GM19025 (cell line): ENCODE measurements around the gene OGG1.
"Not testable (repeated sequence)": the region's sequence is repeated elsewhere in the genome, so short reads cannot be mapped to it uniquely, and the experiment has no call there.

ENCODE experiments used
- ATAC-seq: cut with Tn5 transposase; IDR thresholded peaks from one replicate; pipeline ENCODE4 v1.9.1; 2021; ENCODE audit warnings: mild to moderate bottlenecking, low read depth, moderate library complexity; ENCODE audit not compliant: unreplicated experiment

OGG1 gene

GRCh38 chr3:9760779-9761505, 11.2 kb downstream of the OGG1 start:
- no peak for ATAC-seq

DNA sequence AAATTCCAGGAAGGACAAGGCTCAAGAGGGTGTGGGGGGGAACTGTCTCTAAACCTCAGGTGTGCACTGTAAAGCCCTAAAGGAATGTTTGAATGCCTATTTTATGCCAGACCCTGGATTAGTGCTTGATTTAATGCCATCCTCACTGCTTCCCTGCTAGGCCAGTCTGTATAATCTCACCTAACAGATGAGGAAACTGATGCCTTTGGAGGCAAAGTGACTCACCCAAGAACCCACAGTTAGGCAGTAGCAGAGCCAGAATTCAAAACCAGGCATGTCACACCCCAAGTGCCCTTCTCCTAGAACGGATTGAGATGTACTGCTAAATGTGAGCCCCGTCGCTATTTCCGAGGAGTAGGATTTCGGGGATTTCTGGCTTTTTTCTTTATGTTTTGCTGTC, 12.2 kb downstream of the OGG1 start:
- no peak for ATAC-seq

- no peak for ATAC-seq
Measured at GRCh38 chr3:9762871-9763270, 13.1 kb downstream of the OGG1 start.

- no peak for ATAC-seq
Measured at GRCh38 chr3:9765865-9766264, 16.1 kb downstream of the OGG1 start.

- no peak for ATAC-seq
Measured at GRCh38 chr3:9767418-9767817, 17.7 kb downstream of the OGG1 start.

DNA sequence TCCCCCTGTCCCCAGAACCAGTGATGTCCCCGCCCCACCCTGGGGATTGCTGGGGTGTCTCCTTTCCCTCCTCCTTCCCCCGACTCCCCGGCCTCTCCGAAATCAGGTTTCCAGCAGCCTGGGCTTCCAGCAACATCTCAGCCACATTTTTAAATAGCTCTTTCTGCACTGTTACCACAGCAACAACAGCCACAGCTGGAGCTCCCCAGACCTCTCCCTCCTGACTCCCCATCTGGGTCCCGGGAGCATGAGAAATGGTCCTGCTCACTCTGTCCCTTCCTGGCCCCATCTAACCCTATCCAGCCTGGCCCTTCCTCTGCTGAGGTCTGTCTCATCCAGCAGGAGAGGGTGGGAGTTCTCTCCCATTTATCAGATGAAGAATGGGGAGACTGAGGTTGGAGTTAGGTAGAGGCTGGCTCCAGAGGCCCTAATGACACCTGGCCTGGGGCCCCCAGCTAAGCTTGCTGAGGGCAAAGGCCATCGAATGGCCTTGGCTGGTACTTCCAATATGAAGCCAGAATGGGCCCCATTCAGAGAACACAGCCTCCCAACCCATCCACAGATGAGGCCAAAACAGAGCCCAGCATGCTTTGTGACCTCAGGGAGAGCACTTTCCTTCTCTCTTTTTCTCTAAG, 18.5 kb downstream of the OGG1 start:
- ATAC-seq: no peak

DNA sequence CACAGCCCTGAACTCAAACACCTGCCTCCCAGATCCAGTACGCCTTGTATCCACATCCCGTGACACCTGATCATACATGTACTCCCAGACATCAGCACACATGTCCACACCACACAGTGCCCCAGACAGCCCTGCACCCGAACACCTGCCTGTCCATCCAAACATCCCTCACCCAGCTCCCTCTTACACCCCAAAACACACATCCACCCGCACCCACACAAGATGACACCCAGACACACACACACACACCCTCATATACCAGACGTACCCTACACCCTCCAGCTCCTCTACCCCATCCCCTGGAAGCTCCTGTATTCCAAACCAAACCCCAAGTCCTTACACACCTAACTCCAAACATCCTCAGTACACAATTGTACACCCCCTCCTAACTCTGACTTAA, 19.3 kb downstream of the OGG1 start:
- no peak for ATAC-seq

DNA sequence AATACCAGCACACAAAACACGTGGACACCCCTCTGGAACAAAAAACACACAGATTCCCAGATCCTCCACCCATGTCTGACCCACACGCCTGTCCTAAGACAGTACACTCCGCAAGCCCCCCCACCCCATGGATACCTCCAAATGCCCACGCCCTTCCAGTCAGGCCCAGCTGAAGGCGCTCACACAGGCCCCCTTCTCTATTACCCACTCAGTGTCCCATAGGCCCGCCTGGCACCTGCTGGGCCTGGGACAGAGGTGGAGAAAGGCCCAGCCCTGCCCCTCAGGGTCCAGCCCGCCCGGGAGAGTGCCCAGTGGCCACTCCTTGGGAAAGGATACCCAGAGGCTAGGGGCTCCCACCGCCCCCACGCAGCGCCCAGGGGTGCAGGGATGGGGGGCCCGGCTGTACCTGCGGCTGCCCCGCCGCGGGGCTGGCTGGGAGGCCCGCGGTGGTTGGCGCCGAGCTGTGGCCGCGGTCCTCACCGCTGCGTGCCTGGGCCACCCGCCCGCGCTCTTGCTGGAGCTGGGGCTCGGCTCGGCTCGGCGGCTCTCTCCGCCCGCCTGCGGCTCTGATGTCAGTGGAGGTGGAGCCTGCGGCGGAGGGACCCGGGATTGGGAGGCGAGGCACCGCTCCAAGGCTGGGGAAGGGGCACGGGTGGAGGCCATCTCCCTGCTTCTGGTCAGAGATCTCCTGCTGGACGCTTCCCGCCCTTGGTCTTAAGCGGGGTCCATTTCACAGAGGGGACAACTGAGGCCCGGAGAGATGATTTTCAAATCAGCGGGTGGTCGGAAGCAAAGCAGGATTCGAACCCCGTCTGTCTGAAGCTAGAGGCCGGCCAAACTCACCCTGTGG, 19.9 kb downstream of the OGG1 start, which contains the start of gene CAMK1:
Gene CAMK1 (minus strand): TSS at position 522 of the 850 bp plus-strand sequence. CDS start 2,198 bp downstream, outside the sequence.
- peak; percentile 73 for ATAC-seq

DNA sequence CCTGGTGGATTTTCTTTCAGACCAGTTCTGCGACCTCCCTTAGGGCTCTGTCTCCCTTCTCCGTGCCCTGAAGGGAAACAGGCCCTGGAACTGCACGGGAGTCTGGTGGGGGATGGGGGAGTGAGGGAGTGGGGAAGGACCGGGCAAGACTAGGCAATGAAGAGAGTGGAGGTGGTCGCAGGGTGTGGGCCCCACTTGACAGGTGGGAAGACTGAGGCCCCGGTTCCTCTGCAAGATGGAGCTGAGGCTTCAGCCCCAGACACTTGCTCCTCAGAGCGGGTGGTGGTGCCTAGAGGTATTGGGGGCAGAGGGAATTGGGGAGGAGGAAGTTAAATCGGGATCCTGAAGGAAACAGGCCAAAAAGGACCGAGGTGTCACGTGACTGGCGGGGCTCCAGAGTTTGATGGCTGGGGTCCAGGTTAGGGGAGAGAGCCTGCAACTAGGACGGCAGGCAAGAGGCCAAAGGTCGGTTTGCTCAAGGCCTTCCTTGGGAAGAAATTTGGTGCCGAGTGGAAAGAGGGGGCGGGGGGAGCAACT, 20.6 kb downstream of the OGG1 start:
- ATAC-seq: no peak

GRCh38 chr3:9771007-9771406, 21.3 kb downstream of the OGG1 start:
- not testable (repeated sequence) for ATAC-seq

- ATAC-seq: no peak
Measured at GRCh38 chr3:9776896-9777693, 27.3 kb downstream of the OGG1 start.

GRCh38 chr3:9777694-9778021, 27.9 kb downstream of the OGG1 start:
- no peak for ATAC-seq

- ATAC-seq: no peak
Measured at GRCh38 chr3:9778143-9779074, 28.7 kb downstream of the OGG1 start.

DNA sequence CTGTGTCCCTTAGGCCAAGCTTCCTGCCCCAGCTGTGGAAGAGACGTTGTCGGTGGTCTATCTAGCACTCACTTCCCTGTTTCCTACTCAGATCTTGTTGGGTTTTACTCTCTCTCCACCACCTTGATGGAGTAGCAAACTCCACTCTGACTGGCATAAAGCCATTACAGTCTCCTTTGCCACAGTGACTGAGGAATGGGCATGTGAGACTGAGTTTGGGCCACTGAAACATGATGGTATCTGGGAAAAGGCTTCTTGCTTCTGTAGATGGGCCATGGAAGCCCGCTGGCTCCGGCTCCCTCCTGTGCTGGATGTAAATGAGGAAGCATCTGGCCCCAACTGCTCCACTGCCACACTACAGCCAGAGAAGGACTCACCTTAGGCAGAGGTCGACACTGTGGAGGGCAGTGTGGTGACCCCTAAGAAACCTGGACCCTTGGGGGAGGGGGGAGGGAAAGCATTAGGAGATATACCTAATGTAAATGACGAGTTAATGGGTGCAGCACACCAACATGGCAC, 29.4 kb downstream of the OGG1 start:
- no peak for ATAC-seq

DNA sequence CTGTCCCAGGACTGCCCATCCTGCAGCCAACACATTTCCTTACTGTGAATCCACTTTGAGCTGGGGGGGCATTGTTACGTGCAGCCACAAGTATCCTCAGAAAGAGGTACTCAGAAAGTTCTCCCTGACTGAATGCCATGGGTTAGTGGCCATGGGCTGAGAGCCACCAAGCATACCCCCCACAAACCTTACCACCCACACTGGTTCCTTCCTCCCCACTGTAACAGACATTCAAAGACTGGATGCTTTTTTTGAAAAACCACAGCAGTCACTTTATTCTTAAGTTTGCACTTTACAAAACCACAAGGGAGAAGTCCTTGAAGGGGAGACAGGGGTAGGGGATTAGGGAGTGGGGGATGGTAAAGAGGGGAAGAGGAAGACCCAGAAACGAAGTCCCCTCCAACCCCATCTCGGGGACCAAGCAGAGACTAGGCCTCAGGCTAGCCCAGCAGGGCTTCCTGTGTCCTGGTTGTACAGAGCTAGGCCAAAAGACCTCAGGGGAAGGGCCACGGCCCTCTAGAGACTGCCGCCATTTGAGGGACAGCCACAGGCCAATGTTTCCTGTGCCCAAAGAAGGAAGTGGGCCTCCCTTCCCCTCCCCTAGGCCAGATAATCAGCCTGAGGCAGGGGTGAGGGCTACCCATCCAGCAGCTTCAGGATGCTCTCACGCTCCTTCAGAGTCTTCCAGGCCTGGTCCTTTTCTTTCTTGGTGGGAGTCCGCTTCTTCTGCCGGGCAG, 30.1 kb downstream of the OGG1 start:
- peak; percentile 58 for ATAC-seq

GRCh38 chr3:9780458-9780812, 30.7 kb downstream of the OGG1 start:
- no peak for ATAC-seq

- no peak for ATAC-seq
Measured at GRCh38 chr3:9780910-9781309, 31.2 kb downstream of the OGG1 start.

DNA sequence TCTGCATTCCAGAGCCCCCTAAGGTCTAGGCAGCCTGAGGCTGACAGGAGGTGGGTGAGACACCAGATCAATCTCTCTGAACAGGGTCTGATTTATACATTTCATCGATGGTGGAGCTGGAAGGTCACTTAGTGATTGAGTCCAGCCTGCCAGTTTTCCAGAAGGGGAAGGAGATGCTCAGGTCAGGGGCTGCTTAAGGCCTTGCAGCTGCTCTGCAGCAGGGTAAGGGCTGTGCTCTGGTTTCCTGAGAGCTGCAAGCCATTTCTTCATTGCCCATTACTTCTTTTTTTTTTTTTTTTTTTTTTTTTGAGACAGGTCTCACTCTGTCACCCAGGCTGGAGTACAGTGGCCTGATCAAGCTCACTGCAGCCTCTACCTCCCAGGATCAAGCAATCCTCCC, 31.8 kb downstream of the OGG1 start:
- ATAC-seq: no peak
